Heart left ventricle (tissue), 13 donors: ENCODE results near the gene STX3.

Source experiments
- CTCF ChIP-seq, 12 donors: fragments of 200-600 bp; sonication (generic) in 4 of 12; IDR thresholded peaks; one replicate each; pipeline versions ENCODE4 v1.5.0 to v1.8.0; 2018 to 2022; ENCODE audit warnings: antibody characterized with exemption in 12 of 12, mild to moderate bottlenecking in 5 of 12
- POLR2A ChIP-seq, 2 donors: fragments of 450-650 bp; IDR thresholded peaks; one replicate each; pipeline ENCODE4 v1.6.1; 2017; ENCODE audit warnings: antibody characterized with exemption in 2 of 2, mild to moderate bottlenecking in 2 of 2, moderate library complexity in 2 of 2
- donor health status: ischemic (EF 13 %, LVEDD 7.1; RV severe dilation, severe dysfunction).
- donor health status: DM: no; HTN: yes; CAD: no.
- donor health status: DM: no; HTN: no; CAD: no.
- donor health status: ischemic (EF 25% LVEDD 6.9; RV normal size, moderate dysfunction).
- donor health status: ischemic (EF 25% LVEDD 5.7; RV mildly dilated, moderate dysfunction).
- donor health status: ischemic (EF 35%, LVEDD 5.7; RV mildly dilated, moderate dysfunction).
- donor health status: nonischemic (EF 11% LVEDD 7.7; RV severe dilation, severe dysfunction).
- donor health status: DM: yes; HTN: yes; CAD: no.
- donor health status: PGD.
- donor health status: ischemic (EF 29% LVEDD 5.4; RV normal size, mild dysfunction).
- donor health status: nonischemic (EF 23%, LVEDD 6.1; RV moderate dilation, normal function).

- TF ChIP-seq CTCF (IDR thresholded peaks at IDR 0.05) (no peak), POLR2A (IDR thresholded peaks at IDR 0.05) (no peak)
These were observed 94.0 kb downstream of the STX3 start for GRCh38 chr11:59849129-59849528.
